HG03565 (cell line): ENCODE measurements around the gene CDK19.

Experiments used
- ATAC-seq: cut with Tn5 transposase; IDR thresholded peaks from one replicate; pipeline ENCODE4 v1.9.1; 2021; ENCODE audit warnings: mild to moderate bottlenecking, moderate library complexity; ENCODE audit not compliant: unreplicated experiment

The CDK19 gene

DNA sequence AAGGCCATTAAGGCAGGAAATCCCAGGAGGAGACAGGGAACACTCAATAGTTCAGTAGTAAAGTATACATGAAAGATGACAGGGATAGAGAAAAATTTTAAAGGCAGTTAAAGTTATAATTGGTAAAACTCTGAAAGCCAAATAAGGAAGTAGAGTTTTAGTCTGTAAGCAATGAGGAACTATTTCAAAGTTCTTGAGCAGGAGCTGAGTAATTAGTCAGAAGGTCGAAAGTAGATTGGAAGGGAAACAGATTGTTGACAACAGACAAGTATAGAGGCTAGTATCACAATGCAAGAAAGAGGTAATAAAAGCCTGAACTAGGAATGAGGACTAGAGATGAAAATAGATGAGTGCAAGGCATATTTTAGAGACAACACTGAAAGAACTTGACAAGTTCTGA lies 150.3 kb downstream of the CDK19 start:
- peak; percentile 75 for ATAC-seq

GRCh38 chr6:110662490-110663211 lies 152.6 kb downstream of the CDK19 start:
- ATAC-seq: no peak

GRCh38 chr6:110661414-110661813 lies 153.9 kb downstream of the CDK19 start:
- no peak for ATAC-seq

GRCh38 chr6:110660066-110660655 lies 155.1 kb downstream of the CDK19 start:
- ATAC-seq: no peak

GRCh38 chr6:110658631-110659211 lies 156.5 kb downstream of the CDK19 start:
- ATAC-seq: no peak

DNA sequence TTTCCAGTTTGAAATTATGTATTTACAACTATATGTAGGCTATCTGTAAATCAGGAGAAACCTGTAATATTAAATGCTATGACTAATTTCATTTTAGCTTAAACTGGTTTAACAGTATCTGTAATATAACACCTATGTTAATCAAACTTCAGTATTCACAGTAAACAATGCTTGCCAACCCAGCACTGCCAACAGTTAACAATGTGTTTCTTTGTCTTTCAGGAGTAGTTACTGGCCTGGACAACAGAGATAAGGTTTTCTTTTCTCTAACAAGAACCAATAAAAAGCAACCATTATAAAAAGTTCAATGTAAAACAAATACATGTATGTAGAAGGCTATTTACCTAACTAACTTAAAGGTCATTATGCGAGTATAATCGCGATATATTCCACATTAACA lies 158.8 kb downstream of the CDK19 start:
- no peak for ATAC-seq

DNA sequence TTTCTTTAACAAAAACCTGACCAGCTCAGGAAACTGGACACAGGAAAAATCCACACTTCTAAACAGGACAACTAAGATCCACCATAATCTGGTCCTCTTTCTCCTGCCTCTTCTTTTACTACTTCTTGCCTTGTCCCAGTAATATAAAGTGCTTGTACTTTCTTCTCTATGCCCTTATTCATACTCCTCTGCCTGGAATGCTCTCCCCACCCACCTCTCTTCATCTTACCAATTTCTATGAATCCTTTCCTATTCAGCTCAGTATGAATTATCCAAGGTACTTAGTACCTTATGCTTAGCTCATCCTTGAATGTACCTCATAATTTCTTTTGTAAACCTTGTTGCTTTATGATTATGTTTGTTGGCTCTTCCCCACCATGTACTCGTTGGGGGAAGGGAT lies 159.4 kb downstream of the CDK19 start:
- no peak for ATAC-seq

DNA sequence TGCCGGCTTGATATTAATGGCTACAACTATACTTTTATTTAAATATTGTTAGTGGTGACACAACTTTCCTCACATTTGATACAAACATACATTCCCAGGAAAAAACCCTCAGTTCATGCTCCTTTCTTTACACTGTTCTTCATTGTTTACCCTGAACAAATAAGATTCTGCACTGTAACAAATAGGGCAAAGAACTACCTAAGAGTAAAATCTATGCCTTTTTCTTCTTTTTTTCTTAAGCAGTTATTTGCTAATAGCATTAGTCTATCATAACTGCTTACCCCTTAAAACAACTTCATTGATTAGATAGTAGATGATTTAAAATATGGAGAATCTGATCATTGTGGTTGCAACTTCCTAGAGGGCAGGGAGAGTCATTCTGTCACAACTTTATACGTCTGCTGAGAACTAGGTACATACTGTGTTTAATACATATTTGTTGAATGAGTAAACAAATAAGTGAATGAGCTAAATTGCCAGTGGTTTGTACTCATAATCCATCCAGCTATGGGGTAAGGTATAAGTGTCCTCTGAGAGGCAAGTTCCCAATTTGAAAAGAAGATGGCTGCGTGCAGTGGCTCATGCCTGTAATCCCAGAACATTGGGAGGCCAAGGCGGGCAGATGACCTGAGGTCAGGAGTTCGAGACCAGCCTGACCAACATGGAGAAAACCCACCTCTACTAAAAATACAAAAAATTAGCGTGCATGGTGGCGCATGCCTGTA lies 161.0 kb downstream of the CDK19 start:
- no peak for ATAC-seq

DNA sequence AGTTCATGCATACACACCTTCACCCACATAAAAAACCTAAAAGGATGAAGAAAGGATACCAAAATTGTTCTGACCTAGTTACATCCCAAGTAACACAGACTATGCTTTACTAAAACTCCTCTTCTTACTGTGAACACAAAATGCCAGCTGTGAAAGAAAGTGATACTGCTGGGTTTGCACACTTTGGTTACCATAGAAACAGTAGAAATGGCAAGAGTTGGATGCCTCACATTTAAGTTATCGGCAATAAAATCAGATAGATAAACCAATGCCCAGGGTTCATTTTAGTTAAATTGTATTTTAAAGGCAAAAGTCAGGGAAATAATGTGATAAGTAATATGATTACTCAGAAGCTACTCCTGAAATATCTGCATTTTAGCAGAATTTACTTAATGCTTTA lies 161.9 kb downstream of the CDK19 start:
- ATAC-seq: no peak

GRCh38 chr6:110652520-110652919 lies 162.7 kb downstream of the CDK19 start:
- ATAC-seq: no peak

DNA sequence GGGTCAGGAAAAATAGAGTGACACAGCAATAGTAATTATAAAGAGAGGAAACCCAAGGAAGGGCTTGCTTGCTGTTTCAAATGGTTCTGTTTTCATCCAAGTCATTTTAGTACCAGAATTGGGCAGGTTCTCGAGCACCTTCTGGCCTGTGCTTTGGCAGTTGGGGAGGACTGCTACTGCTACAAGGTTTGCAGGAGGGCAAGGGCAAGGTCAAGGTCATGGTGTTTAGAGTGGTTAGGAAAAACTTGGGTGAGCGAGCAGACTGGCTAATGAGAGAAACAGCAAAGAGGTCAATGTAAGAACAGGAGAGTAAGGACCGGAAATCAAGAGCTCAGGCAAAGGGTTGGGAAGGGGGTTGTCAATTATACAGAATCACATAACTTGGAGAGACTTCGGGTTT lies 164.5 kb downstream of the CDK19 start:
- ATAC-seq: no peak

DNA sequence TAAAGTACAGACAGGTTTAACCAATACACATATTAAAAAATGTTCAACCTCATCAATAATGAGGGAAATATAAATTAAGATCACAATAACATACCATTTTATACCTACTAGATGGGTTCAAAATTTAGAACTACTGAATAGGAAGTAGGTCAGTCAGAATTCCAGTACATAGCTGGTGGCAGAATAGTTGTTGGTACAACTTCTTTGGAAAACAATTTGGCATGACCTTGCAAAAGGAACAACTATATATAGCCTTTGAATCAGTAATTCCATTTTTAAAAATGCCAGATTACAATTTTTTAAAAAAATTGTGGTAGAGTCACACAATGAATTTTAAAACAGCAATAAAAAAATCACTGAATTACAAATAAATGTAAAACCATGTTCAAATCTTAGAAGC lies 165.6 kb downstream of the CDK19 start:
- no peak for ATAC-seq

- ATAC-seq: no peak
Measured at GRCh38 chr6:110646951-110647910, 168.0 kb downstream of the CDK19 start.

- ATAC-seq: no peak
Measured at GRCh38 chr6:110646419-110646698, 168.9 kb downstream of the CDK19 start.

GRCh38 chr6:110645685-110646418 lies 169.4 kb downstream of the CDK19 start:
- no peak for ATAC-seq

DNA sequence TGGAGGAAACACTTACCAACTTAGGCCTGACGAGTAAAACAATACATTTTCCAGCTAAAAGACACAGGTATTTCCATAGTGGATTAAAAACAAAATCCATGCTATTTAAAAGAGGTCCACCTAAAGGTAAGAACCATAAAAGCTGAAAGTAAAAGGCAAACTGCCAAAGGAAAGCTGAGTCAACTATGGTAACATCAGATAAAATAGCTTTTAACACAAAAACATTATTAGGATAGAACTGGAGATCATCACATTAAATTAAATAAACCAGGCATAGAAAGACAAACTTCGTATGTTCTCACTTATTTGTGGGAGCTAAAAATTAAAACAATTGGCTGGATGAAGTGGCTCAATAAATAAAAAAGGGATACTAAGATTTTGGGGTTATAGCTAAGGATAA lies 172.1 kb downstream of the CDK19 start:
- ATAC-seq: no peak

GRCh38 chr6:110642711-110643110 lies 172.6 kb downstream of the CDK19 start:
- no peak for ATAC-seq

DNA sequence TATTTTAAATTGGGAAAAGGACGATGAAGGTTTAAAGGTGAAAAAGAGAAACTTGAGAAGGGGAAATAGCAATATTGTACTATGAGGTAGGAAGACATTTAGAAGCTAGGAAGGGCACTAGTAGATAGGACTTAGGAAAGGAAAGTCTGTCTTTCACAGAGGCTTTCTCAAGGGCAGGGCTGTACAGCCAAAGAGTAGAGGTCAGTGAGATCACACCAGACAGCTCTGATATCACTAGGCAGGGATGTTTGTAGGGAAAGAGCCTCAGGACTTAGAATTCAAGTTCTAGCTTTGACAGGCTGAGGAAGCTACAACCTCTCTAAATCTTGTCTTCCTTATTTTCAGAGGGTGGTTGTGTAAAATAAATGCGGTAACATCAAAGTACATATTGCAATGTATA lies 178.5 kb downstream of the CDK19 start:
- ATAC-seq: no peak

DNA sequence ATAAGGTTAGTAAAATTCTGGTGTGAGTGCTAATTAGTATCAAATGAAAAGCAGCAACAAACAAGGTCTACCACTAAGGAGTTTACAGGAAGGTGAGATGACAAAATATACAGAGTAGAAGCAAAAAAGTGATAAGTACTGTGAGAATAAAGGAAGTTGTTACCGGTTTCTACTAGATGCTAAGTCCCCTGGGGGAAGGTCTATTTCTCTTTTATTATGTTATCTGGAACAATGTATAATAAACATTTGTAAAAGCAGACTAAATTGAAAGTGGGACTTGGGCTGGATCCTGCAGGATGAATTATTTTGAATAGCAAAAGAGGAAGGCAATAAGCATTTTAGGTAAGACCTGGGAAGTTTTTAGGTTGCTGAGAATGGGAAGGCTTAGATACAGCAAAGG lies 180.2 kb downstream of the CDK19 start:
- no peak for ATAC-seq

GRCh38 chr6:110633731-110634213 lies 181.5 kb downstream of the CDK19 start:
- no peak for ATAC-seq
